Measurements from ENCODE around the gene SLC66A3. TPM values are rescaled to one million over a fixed set of nuclear protein-coding genes. Genes with fewer than 3 reads are reported as not detected.

The SLC66A3 gene
- total RNA-seq, 2 donors from 2014 or later, result 53.6 to 124 TPM

DNA sequence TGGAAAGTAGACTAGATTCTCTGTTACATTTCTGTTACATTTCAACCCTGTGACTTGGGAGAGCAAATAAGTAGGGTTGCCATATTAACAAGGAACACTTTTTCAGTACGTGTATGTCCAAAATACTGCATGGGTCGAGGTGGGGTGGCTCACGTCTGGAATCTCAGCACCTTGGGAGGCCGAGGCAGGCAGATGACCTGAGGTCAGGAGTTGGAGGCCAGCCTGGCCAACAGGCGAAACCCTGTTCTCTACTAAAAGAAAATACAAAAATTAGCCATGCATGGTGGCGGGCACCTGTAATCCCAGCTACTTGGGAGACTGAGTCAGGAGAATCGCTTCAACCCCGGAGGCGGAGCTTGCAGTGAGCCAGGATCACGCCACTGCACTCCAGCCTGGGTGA lies 11.2 kb downstream of the SLC66A3 start:
- peaks cover 6% of the 10 kb centered on the region for H3K36me3 ChIP-seq
- no peaks in the 10 kb centered on the region for H3K27me3 ChIP-seq (replicated peaks; ENCODE audit: insufficient read depth)
- ATAC-seq (ENCODE audit: insufficient number of reproducible peaks, low FRiP score, low read depth), result no peak
- TF ChIP-seq, protein P1, sequence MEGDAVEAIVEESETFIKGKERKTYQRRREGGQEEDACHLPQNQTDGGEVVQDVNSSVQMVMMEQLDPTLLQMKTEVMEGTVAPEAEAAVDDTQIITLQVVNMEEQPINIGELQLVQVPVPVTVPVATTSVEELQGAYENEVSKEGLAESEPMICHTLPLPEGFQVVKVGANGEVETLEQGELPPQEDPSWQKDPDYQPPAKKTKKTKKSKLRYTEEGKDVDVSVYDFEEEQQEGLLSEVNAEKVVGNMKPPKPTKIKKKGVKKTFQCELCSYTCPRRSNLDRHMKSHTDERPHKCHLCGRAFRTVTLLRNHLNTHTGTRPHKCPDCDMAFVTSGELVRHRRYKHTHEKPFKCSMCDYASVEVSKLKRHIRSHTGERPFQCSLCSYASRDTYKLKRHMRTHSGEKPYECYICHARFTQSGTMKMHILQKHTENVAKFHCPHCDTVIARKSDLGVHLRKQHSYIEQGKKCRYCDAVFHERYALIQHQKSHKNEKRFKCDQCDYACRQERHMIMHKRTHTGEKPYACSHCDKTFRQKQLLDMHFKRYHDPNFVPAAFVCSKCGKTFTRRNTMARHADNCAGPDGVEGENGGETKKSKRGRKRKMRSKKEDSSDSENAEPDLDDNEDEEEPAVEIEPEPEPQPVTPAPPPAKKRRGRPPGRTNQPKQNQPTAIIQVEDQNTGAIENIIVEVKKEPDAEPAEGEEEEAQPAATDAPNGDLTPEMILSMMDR (IDR thresholded peaks at IDR 0.05), result no peak
- H3K4me3 ChIP-seq, result no peak overlapping the region
- no peaks in the 10 kb centered on the region for H3K9me3 ChIP-seq
- H3K4me1 ChIP-seq (ENCODE audit: control insufficient read depth in 1 of 2, low read depth in 2 of 2), result no peaks in the 10 kb centered on the region
- H3K27ac ChIP-seq, result no peak overlapping the region
- no peak for DNase-seq (ENCODE audit: low spot score)

DNA sequence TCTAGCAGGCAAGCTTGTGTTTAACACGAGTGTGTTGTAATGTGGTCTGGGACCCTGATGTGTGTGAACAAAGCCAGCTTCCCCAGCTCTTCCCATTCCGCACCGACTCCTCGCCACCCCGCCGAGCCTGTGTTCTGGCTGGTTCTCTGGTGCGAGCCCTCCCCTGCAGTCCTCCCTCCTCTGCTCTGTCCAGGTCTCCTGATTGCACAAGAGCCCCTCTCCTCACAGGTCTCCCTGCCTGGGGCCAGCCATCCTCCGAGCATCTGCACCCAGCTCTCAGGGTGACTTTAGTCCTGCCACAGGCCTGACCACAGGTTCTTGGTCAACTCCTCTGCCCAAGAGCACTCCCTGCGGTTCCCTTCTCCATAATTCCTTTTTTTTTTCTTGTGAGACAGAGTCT lies 13.2 kb downstream of the SLC66A3 start:
- Histone ChIP-seq H3K36me3 (no peaks in the 10 kb centered on the region), H3K4me3 (no peak overlapping the region), H3K9me3 (no peaks in the 10 kb centered on the region), H3K4me1 (ENCODE audit: control insufficient read depth in 1 of 2, low read depth in 2 of 2) (no peaks in the 10 kb centered on the region), H3K27me3 (replicated peaks; ENCODE audit: insufficient read depth) (no peaks in the 10 kb centered on the region), H3K27ac (no peak overlapping the region)
- TF ChIP-seq, protein P1 (IDR thresholded peaks at IDR 0.05), result no peak
- no peak for DNase-seq (ENCODE audit: low spot score)
- no peak for ATAC-seq (ENCODE audit: insufficient number of reproducible peaks, low FRiP score, low read depth)

DNA sequence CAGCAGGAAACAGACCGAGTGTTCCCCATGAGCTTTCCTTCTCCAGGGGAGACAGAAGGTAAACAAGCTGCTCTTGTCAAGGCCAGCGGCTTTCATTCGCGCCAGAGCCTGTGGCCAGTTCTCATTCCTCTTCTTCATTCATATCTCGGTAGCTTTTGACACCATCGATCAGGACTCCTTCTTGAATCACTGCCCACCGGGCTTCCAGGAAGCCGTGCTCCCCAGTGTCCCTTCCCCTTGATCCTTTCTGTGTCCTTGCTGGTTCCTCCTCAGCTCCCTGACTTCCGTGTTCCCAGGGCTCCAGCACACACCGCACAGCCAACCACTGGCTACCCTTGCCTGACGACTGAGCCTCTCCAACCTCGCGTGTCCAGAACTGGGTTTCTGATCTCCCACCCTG lies 14.1 kb downstream of the SLC66A3 start:
- TF ChIP-seq, protein P1 (IDR thresholded peaks at IDR 0.05), result no peak
- Histone ChIP-seq H3K9me3 (no peaks in the 10 kb centered on the region), H3K27ac (no peak overlapping the region), H3K4me3 (peak overlapping the region; percentile 31), H3K36me3 (no peaks in the 10 kb centered on the region), H3K27me3 (replicated peaks; ENCODE audit: insufficient read depth) (no peaks in the 10 kb centered on the region), H3K4me1 (ENCODE audit: control insufficient read depth in 1 of 2, low read depth in 2 of 2) (no peaks in the 10 kb centered on the region)
- DNase-seq (ENCODE audit: low spot score), result no peak
- ATAC-seq (ENCODE audit: insufficient number of reproducible peaks, low FRiP score, low read depth), result no peak

DNA sequence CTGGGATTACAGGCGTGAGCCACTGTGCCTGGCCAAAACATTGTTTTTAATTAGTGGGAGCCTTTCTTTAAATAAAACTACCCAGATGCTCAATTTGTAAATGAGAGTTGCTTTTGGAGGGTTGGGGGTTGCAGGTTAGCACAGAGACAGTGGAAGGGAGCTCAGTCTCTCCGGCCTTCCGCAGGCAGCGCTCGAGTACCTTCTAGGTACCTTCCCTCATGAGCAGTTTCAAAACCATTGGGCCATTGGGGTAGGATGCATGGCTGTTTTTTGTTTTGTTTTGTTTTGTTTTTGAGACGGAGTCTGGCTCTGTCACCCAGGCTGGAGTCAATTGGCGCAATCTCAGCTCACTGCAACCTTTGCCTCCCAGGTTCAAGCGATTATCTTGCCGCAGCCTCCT lies 19.0 kb downstream of the SLC66A3 start:
- TF ChIP-seq, protein P1 (IDR thresholded peaks at IDR 0.05), result no peak
- Histone ChIP-seq H3K4me1 (ENCODE audit: control insufficient read depth in 1 of 2, low read depth in 2 of 2) (no peaks in the 10 kb centered on the region), H3K27ac (no peak overlapping the region), H3K4me3 (no peak overlapping the region), H3K36me3 (no peaks in the 10 kb centered on the region), H3K9me3 (no peaks in the 10 kb centered on the region), H3K27me3 (replicated peaks; ENCODE audit: insufficient read depth) (no peaks in the 10 kb centered on the region)
- no peak for ATAC-seq (ENCODE audit: insufficient number of reproducible peaks, low FRiP score, low read depth)
- no peak for DNase-seq (ENCODE audit: low spot score)

DNA sequence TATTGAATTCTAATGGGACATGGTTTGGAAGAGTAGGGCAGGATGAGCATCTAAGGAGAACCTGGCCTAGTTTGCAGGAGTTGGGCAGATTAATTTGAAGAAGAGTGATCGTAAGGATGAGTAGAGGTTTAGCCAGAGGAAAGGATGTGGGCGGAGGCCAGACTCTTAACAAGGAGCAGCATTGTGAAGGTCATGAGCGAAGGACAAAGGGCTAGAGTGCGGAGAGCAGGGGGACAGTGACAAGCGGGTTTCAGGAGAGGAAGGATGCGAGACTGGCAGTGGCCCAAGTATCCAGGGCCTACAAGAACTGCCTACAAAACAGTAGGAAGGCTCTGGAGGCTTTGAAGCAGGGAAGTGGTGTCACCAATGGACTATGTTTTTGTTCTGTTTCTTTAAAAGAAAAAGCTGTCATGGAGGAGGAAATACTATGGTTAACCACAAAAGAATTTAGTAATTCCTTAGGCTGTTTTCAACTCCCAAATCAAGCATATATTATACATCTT lies 20.1 kb downstream of the SLC66A3 start:
- Histone ChIP-seq H3K36me3 (no peaks in the 10 kb centered on the region), H3K27me3 (replicated peaks; ENCODE audit: insufficient read depth) (no peaks in the 10 kb centered on the region), H3K27ac (no peak overlapping the region), H3K4me3 (no peak overlapping the region), H3K9me3 (no peaks in the 10 kb centered on the region), H3K4me1 (ENCODE audit: control insufficient read depth in 1 of 2, low read depth in 2 of 2) (no peaks in the 10 kb centered on the region)
- ATAC-seq (ENCODE audit: insufficient number of reproducible peaks, low FRiP score, low read depth) (no peak), DNase-seq (ENCODE audit: low spot score) (no peak)
- TF ChIP-seq, protein P1 (IDR thresholded peaks at IDR 0.05), result no peak

All from thoracic aorta (tissue), 2 donors.